ENCODE measurements around the gene MOB3B. TPM values are rescaled to one million over a fixed set of nuclear protein-coding genes. Genes with fewer than 3 reads are reported as not detected.

MOB3B gene
- total and polyA plus RNA-seq, 10 of the 15 experiments (the other 5 are each of a cell fraction or from before 2014, with no cell fraction given), result 0.44 to 2.7 (median 0.91) TPM

DNA sequence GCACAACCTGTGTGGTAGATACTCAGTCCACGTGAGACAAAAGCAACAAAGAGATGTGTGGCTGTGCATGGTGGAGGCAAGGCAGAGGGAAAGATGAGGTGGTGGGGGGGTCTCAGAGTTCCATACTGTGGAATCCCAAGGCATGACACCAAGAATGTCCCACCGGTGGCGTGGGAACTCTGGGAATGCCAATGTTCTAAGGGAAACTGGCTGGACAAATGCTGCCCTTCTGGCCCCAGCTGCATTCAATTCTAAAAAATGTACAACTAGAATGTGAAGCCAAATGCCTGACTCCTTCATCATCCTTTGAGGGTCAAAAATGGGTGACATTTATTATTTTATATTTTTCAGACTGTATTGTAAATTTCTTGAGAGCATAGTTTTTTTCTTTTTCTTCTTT is 174.4 kb downstream of the MOB3B start (continued):
- no peak for TF ChIP-seq REST (IDR thresholded peaks at IDR 0.05; ENCODE audit: low read depth, low read length)
- no peak for TF ChIP-seq NBN (IDR thresholded peaks at IDR 0.05)
- no peak for TF ChIP-seq KLF5 (IDR thresholded peaks at IDR 0.05; ENCODE audit: partially characterized antibody)
- TF ChIP-seq, protein P1, sequence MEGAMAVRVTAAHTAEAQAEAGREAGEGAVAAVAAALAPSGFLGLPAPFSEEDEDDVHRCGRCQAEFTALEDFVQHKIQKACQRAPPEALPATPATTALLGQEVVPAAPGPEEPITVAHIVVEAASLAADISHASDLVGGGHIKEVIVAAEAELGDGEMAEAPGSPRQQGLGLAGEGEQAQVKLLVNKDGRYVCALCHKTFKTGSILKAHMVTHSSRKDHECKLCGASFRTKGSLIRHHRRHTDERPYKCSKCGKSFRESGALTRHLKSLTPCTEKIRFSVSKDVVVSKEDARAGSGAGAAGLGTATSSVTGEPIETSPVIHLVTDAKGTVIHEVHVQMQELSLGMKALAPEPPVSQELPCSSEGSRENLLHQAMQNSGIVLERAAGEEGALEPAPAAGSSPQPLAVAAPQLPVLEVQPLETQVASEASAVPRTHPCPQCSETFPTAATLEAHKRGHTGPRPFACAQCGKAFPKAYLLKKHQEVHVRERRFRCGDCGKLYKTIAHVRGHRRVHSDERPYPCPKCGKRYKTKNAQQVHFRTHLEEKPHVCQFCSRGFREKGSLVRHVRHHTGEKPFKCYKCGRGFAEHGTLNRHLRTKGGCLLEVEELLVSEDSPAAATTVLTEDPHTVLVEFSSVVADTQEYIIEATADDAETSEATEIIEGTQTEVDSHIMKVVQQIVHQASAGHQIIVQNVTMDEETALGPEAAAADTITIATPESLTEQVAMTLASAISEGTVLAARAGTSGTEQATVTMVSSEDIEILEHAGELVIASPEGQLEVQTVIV (IDR thresholded peaks at IDR 0.05; ENCODE audit: borderline replicate concordance, partially characterized antibody), result no peak

All from GM12878 (cell line).